Right lung (tissue), 5 donors: ENCODE measurements around the gene SFMBT2. TPM values are rescaled to one million over a fixed set of nuclear protein-coding genes. Genes with fewer than 3 reads are reported as not detected.

ENCODE experiments used
- DNase-seq, 2 donors: peaks; one replicate each; pipeline ENCODE4 v3.0.0-alpha.2; 2013
- polyA plus RNA-seq, 5 donors: library from polyadenylated mRNA; unstranded; fragments of 120-200 nt; gene quantifications; one replicate each; pipeline versions ENCODE4 v1.2.1 to v1.2.3, GENCODE V29; 2013; ENCODE audit warnings: inconsistent platforms in 1 of 5, low replicate concordance in 1 of 5; ENCODE audit not compliant: insufficient read length in 5 of 5, insufficient read depth in 1 of 5

Gene SFMBT2
- polyA plus RNA-seq, 5 donors, result 3.8 to 5.4 (median 4.4) TPM

GRCh38 chr10:7265396-7266123 lies 145.3 kb downstream of the SFMBT2 start:
- no peak for DNase-seq

- no peak for DNase-seq
Measured at GRCh38 chr10:7264313-7264756, 146.5 kb downstream of the SFMBT2 start.

- DNase-seq, result no peak
Measured at GRCh38 chr10:7263616-7264015, 147.2 kb downstream of the SFMBT2 start.

- no peak for DNase-seq
Measured at GRCh38 chr10:7261351-7261750, 149.5 kb downstream of the SFMBT2 start.

- no peak for DNase-seq
Measured at GRCh38 chr10:7260912-7261311, 149.9 kb downstream of the SFMBT2 start.

- peak; percentile 90 to 93 for DNase-seq
Measured at GRCh38 chr10:7260412-7260900, 150.4 kb downstream of the SFMBT2 start.

GRCh38 chr10:7258948-7259523 lies 151.8 kb downstream of the SFMBT2 start:
- DNase-seq, result no peak

- DNase-seq, result no peak
Measured at GRCh38 chr10:7255517-7255916, 155.3 kb downstream of the SFMBT2 start.

- no peak for DNase-seq
Measured at GRCh38 chr10:7251696-7252465, 159.0 kb downstream of the SFMBT2 start.

GRCh38 chr10:7250236-7250635 lies 160.6 kb downstream of the SFMBT2 start:
- no peak for DNase-seq

GRCh38 chr10:7248585-7249164 lies 162.2 kb downstream of the SFMBT2 start:
- no peak for DNase-seq

GRCh38 chr10:7248148-7248547 lies 162.7 kb downstream of the SFMBT2 start:
- DNase-seq, result no peak

- no peak for DNase-seq
Measured at GRCh38 chr10:7245505-7245904, 165.3 kb downstream of the SFMBT2 start.

- DNase-seq, result no peak
Measured at GRCh38 chr10:7243873-7244272, 167.0 kb downstream of the SFMBT2 start.

GRCh38 chr10:7243139-7243538 lies 167.7 kb downstream of the SFMBT2 start:
- no peak for DNase-seq

- no peak for DNase-seq
Measured at GRCh38 chr10:7239312-7239985, 171.4 kb downstream of the SFMBT2 start.

GRCh38 chr10:7235376-7235775 lies 175.5 kb downstream of the SFMBT2 start:
- no peak for DNase-seq

GRCh38 chr10:7234109-7234508 lies 176.7 kb downstream of the SFMBT2 start:
- DNase-seq, result no peak

GRCh38 chr10:7233259-7233991 lies 177.4 kb downstream of the SFMBT2 start:
- no peak for DNase-seq

- DNase-seq, result peak; percentile 32 to 50
Measured at GRCh38 chr10:7231509-7232414, 179.1 kb downstream of the SFMBT2 start.
